Ovary (tissue), 9 donors: ENCODE results near the gene KMO. TPM values are rescaled to one million over a fixed set of nuclear protein-coding genes. Genes with fewer than 3 reads are reported as not detected.

ENCODE experiments used
- DNase-seq, 5 donors: peaks; one replicate each; pipeline ENCODE4 v3.0.0-alpha.2; 2019 to 2020
- H3K27ac ChIP-seq, 2 donors: fragments of 200-600 bp; one replicate each; pipeline versions ENCODE4 v1.5.1 to v1.8.0; 2019 to 2022
- H3K27me3 ChIP-seq: fragments of 200-600 bp; one replicate; pipeline ENCODE4 v1.8.0; 2022
- H3K36me3 ChIP-seq: fragments of 200-600 bp; sonication (generic); one replicate; pipeline ENCODE4 v1.5.1; 2019
- H3K4me1 ChIP-seq: one replicate; pipeline ENCODE4 v1.8.1; 2013; ENCODE audit warnings: mild to moderate bottlenecking, moderate library complexity; ENCODE audit not compliant: insufficient read depth
- H3K4me3 ChIP-seq: fragments of 200-600 bp; sonication (generic); one replicate; pipeline ENCODE4 v1.5.1; 2017
- H3K9me3 ChIP-seq, 2 donors: fragments of 200-600 bp in 1 of 2; sonication (generic) in 1 of 2; one replicate each; pipeline versions ENCODE4 v1.5.1 to v1.8.1; 2013 to 2019; ENCODE audit warnings: mild to moderate bottlenecking in 1 of 2, moderate library complexity in 1 of 2
- CTCF ChIP-seq, 3 donors: fragments of 450-650 bp in 2 of 3; fragments of 200-600 bp in 1 of 3; IDR thresholded peaks; one replicate each; pipeline versions ENCODE4 v1.5.1 to v1.8.0; 2016 to 2022; ENCODE audit warnings: antibody characterized with exemption in 3 of 3, mild to moderate bottlenecking in 1 of 3
- EP300 ChIP-seq: sonication (generic); formaldehyde crosslinking; IDR thresholded peaks from one replicate; pipeline ENCODE4 v1.6.1; 2017; ENCODE audit warnings: antibody characterized with exemption
- POLR2A ChIP-seq: fragments of 450-650 bp; IDR thresholded peaks from one replicate; pipeline ENCODE4 v1.6.1; 2017; ENCODE audit warnings: antibody characterized with exemption, mild to moderate bottlenecking, moderate library complexity
- WGBS, 3 donors: extraction: QIAGEN DNeasy Blood & Tissue Kit in 1 of 3; methylation state at CpG; one replicate each; pipeline versions ENCODE4 v1.1.5 to v1.1.7; 2013 to 2017; 5-methylcytosine and 5-hydroxymethylcytosine counted together
- intact Hi-C, 4 donors: fragments of 100-400 bp; cut with DNase I; formaldehyde crosslinking; loops; one replicate each; pipeline versions ENCODE4 v1.11.0 to v1.15.1; 2022 to 2023
- polyA plus RNA-seq, 2 donors: library from polyadenylated mRNA; stranded (reverse); fragments of 200-250 nt in 1 of 2; fragments of 350-450 nt in 1 of 2; fragmentation: Illumina TruSeq in 1 of 2; extraction: RNeasy Lipid Tissue Mini Kit (QIAGEN cat#74804) in 1 of 2; gene quantifications; one replicate each; pipeline ENCODE4 v1.2.3, GENCODE V29; 2013 to 2014
- total RNA-seq, 7 donors: library from RNA; depleted of rRNA in 2 of 7; stranded (reverse); fragments of >200 nt in 2 of 7; fragmentation: NEBNext Ultra II Directional in 3 of 7; extraction: Animal tissue kit (Norgen Biotek cat#: 25700) in 3 of 7; gene quantifications; one replicate each; pipeline versions ENCODE4 v1.1.0 to v1.2.4, GENCODE V29; 2016 to 2023
- donor health status: DM: no; HTN: no; CAD: no; lungs with moderate emphysema.
- donor health status: DM: no; HTN: no; CAD: no.
- donor health status: Bipolar disorder and iron deficiency.
- donor health status: DM: yes; HTN: yes; CAD: no.
- donor health status: DM: no; HTN: no; CAD: no.
- donor health status: DM: yes; HTN: yes; CAD: no.

The KMO gene
- total and polyA plus RNA-seq, 9 donors, result 0.12 to 2.0 (median 0.43) TPM; not detected in 1

- Histone ChIP-seq H3K27me3 (no peaks in the 10 kb centered on the region), H3K4me1 (peaks cover 3% of the 10 kb centered on the region), H3K36me3 (no peaks in the 10 kb centered on the region), H3K4me3 (no peak overlapping the region), H3K9me3 (no peaks in the 10 kb centered on the region), H3K27ac (no peak overlapping the region)
- DNase-seq, result no peak
- intact Hi-C loops, result loop anchor here in 3 of 4 donors (5.0 kb wide), 1 partner anchor 221 kb away; no protein-coding TSS in a partner anchor
- no peak for TF ChIP-seq POLR2A
- no peak for TF ChIP-seq EP300
- no peak for TF ChIP-seq CTCF (IDR thresholded peaks at IDR 0.05)
- WGBS, 3 donors, result 93 to 98% (median 96%) methylated on average over 1 of the region's 1 CpG
These were observed 79.6 kb downstream of the KMO start for GRCh38 chr1:241611736-241612135.

- Histone ChIP-seq H3K36me3 (no peaks in the 10 kb centered on the region), H3K4me3 (no peak overlapping the region), H3K9me3 (no peaks in the 10 kb centered on the region), H3K4me1 (peaks cover 3% of the 10 kb centered on the region), H3K27ac (no peak overlapping the region), H3K27me3 (no peaks in the 10 kb centered on the region)
- no peak for DNase-seq
- intact Hi-C loops, result loop anchor here in 3 of 4 donors (5.0 kb wide), 1 partner anchor 219 kb away; no protein-coding TSS in a partner anchor
- 79 to 82% (median 79%) methylated on average over 9 of the region's 9 CpGs for WGBS, 3 donors
- TF ChIP-seq POLR2A, result no peak
- TF ChIP-seq EP300, result no peak
- TF ChIP-seq CTCF (IDR thresholded peaks at IDR 0.05), result no peak
These were observed 80.6 kb downstream of the KMO start for GRCh38 chr1:241612533-241613477.

- no peak for TF ChIP-seq POLR2A
- TF ChIP-seq EP300, result no peak
- no peak for TF ChIP-seq CTCF (IDR thresholded peaks at IDR 0.05)
These were observed 82.0 kb downstream of the KMO start for GRCh38 chr1:241614144-241614543.

GRCh38 chr1:241614572-241614971, 82.4 kb downstream of the KMO start:
- no peaks in the 10 kb centered on the region for H3K27me3 ChIP-seq
- WGBS, 3 donors, result 74 to 80% (median 79%) methylated on average over 4 of the region's 4 CpGs
- no peak for TF ChIP-seq EP300
- TF ChIP-seq CTCF (IDR thresholded peaks at IDR 0.05), result no peak
- TF ChIP-seq POLR2A, result no peak

More at GRCh38 chr1:241614144-241614543, 82.0 kb downstream of the KMO start:
- Histone ChIP-seq H3K36me3 (no peaks in the 10 kb centered on the region), H3K27me3 (no peaks in the 10 kb centered on the region), H3K27ac (no peak overlapping the region), H3K4me3 (no peak overlapping the region), H3K9me3 (no peaks in the 10 kb centered on the region), H3K4me1 (peaks cover 3% of the 10 kb centered on the region)
- no peak for DNase-seq
- 91 to 94% (median 93%) methylated on average over 4 of the region's 4 CpGs for WGBS, 3 donors
- intact Hi-C loops, result loop anchor here in 3 of 4 donors (5.0 kb wide), 1 partner anchor 218 kb away; no protein-coding TSS in a partner anchor

More at GRCh38 chr1:241614572-241614971, 82.4 kb downstream of the KMO start:
- H3K4me3 ChIP-seq, result no peak overlapping the region
- intact Hi-C loops, result loop anchor here in 3 of 4 donors (5.0 kb wide), 1 partner anchor 218 kb away; no protein-coding TSS in a partner anchor
- DNase-seq, result no peak
- H3K4me1 ChIP-seq, result peaks cover 3% of the 10 kb centered on the region
- no peak overlapping the region for H3K27ac ChIP-seq
- H3K36me3 ChIP-seq, result no peaks in the 10 kb centered on the region
- no peaks in the 10 kb centered on the region for H3K9me3 ChIP-seq
